ENCODE results near the gene B4GALT4.
"Not testable (repeated sequence)": the region's sequence is repeated elsewhere in the genome, so short reads cannot be mapped to it uniquely, and the experiment has no call there.

Gene B4GALT4

GRCh38 chr3:119240591-119241434 is at the start of gene B4GALT4:
B4GALT4 (minus strand) TSS chr3:119240878; CDS start chr3:119230099, 10,779 bp downstream.
- Histone ChIP-seq H3K27me3 (ENCODE audit: low read depth) (no peaks in the 10 kb centered on the region), H3K4me1 (peaks cover 17% of the 10 kb centered on the region), H3K36me3 (replicated peaks) (peaks cover 12% of the 10 kb centered on the region), H3K9me3 (no peaks in the 10 kb centered on the region), H3K4me3 (peak within 1 kb of the TSS; percentile 55)
- in situ Hi-C loops (cut with MboI; ENCODE audit: low sequenced_read_pairs): no loop called here
- DNase-seq (ENCODE audit: low spot score in 2 of 2): peak; percentile 87 to 90

GRCh38 chr3:119289404-119289770 is 48.7 kb upstream of the B4GALT4 start:
- in situ Hi-C loops (cut with MboI; ENCODE audit: low sequenced_read_pairs): loop anchor here (25.0 kb wide), 1 partner anchor 398 kb away; the partner anchor contains the start of gene COX17
- Histone ChIP-seq H3K9me3 (0 out of 2 replicates have a peak, but pooled peaks cover 3% of the 10 kb centered on the region), H3K36me3 (replicated peaks) (no peaks in the 10 kb centered on the region), H3K27me3 (ENCODE audit: low read depth) (0 out of 2 replicates have a peak, but pooled peaks cover 5% of the 10 kb centered on the region), H3K4me3 (no peak overlapping the region), H3K4me1 (peaks cover 21% of the 10 kb centered on the region)
- no peak for DNase-seq (ENCODE audit: low spot score in 2 of 2)

GRCh38 chr3:119288669-119289403 is 48.2 kb upstream of the B4GALT4 start:
- in situ Hi-C loops (cut with MboI; ENCODE audit: low sequenced_read_pairs): loop anchor here (25.0 kb wide), 1 partner anchor 398 kb away; the partner anchor contains the start of gene COX17
- DNase-seq (ENCODE audit: low spot score in 2 of 2): no peak
- H3K36me3 ChIP-seq (replicated peaks): no peaks in the 10 kb centered on the region

GRCh38 chr3:119279584-119280243 is 39.0 kb upstream of the B4GALT4 start:
- in situ Hi-C loops (cut with MboI; ENCODE audit: low sequenced_read_pairs): loop anchor here (25.0 kb wide), 1 partner anchor 408 kb away; the partner anchor contains the start of gene COX17
- no peaks in the 10 kb centered on the region for H3K27me3 ChIP-seq (ENCODE audit: low read depth)
- no peak for DNase-seq (ENCODE audit: low spot score in 2 of 2)
- H3K4me1 ChIP-seq: peaks cover 9% of the 10 kb centered on the region
- H3K4me3 ChIP-seq: no peak overlapping the region
- no peaks in the 10 kb centered on the region for H3K36me3 ChIP-seq (replicated peaks)
- no peaks in the 10 kb centered on the region for H3K9me3 ChIP-seq

More at GRCh38 chr3:119288669-119289403, 48.2 kb upstream of the B4GALT4 start:
- Histone ChIP-seq H3K4me1 (peaks cover 19% of the 10 kb centered on the region), H3K4me3 (no peak overlapping the region), H3K27me3 (ENCODE audit: low read depth) (0 out of 2 replicates have a peak, but pooled peaks cover 5% of the 10 kb centered on the region), H3K9me3 (0 out of 2 replicates have a peak, but pooled peaks cover 3% of the 10 kb centered on the region)

- Histone ChIP-seq H3K4me1 (peaks cover 9% of the 10 kb centered on the region), H3K27me3 (ENCODE audit: low read depth) (no peaks in the 10 kb centered on the region), H3K36me3 (replicated peaks) (no peaks in the 10 kb centered on the region), H3K9me3 (no peaks in the 10 kb centered on the region), H3K4me3 (no peak overlapping the region)
- in situ Hi-C loops (cut with MboI; ENCODE audit: low sequenced_read_pairs): loop anchor here (25.0 kb wide), 1 partner anchor 408 kb away; the partner anchor contains the start of gene COX17
- peak; percentile 29 to 52 for DNase-seq (ENCODE audit: low spot score in 2 of 2)
Observed at GRCh38 chr3:119279101-119279554, 38.5 kb upstream of the B4GALT4 start.

GRCh38 chr3:119276680-119277079 is 36.0 kb upstream of the B4GALT4 start:
- H3K9me3 ChIP-seq: no peaks in the 10 kb centered on the region
- no peaks in the 10 kb centered on the region for H3K36me3 ChIP-seq (replicated peaks)
- no peak overlapping the region for H3K4me3 ChIP-seq
- H3K4me1 ChIP-seq: peaks cover 9% of the 10 kb centered on the region
- no peak for DNase-seq (ENCODE audit: low spot score in 2 of 2)
- in situ Hi-C loops (cut with MboI; ENCODE audit: low sequenced_read_pairs): loop anchor here (25.0 kb wide), 1 partner anchor 411 kb away; the partner anchor contains the start of gene COX17
- H3K27me3 ChIP-seq (ENCODE audit: low read depth): no peaks in the 10 kb centered on the region

- H3K9me3 ChIP-seq; in situ Hi-C loops (cut with MboI; ENCODE audit: low sequenced_read_pairs); H3K4me3 ChIP-seq; H3K27me3 ChIP-seq (ENCODE audit: low read depth); H3K36me3 ChIP-seq (replicated peaks); H3K4me1 ChIP-seq; DNase-seq (ENCODE audit: low spot score in 2 of 2): not testable (repeated sequence)
Observed at GRCh38 chr3:119270212-119270611, 29.5 kb upstream of the B4GALT4 start.

- Histone ChIP-seq H3K36me3 (replicated peaks) (no peaks in the 10 kb centered on the region), H3K9me3 (no peaks in the 10 kb centered on the region), H3K27me3 (ENCODE audit: low read depth) (no peaks in the 10 kb centered on the region), H3K4me3 (no peak overlapping the region), H3K4me1 (peaks cover 17% of the 10 kb centered on the region)
- in situ Hi-C loops (cut with MboI; ENCODE audit: low sequenced_read_pairs): no loop called here
- DNase-seq (ENCODE audit: low spot score in 2 of 2): no peak
Observed at GRCh38 chr3:119261055-119261454, 20.4 kb upstream of the B4GALT4 start.

- Histone ChIP-seq H3K4me3 (no peak overlapping the region), H3K4me1 (peaks cover 17% of the 10 kb centered on the region), H3K9me3 (no peaks in the 10 kb centered on the region), H3K27me3 (ENCODE audit: low read depth) (no peaks in the 10 kb centered on the region), H3K36me3 (replicated peaks) (no peaks in the 10 kb centered on the region)
- in situ Hi-C loops (cut with MboI; ENCODE audit: low sequenced_read_pairs): no loop called here
- no peak for DNase-seq (ENCODE audit: low spot score in 2 of 2)
Observed at GRCh38 chr3:119259821-119260220, 19.1 kb upstream of the B4GALT4 start.

GRCh38 chr3:119258915-119259314 is 18.2 kb upstream of the B4GALT4 start:
- in situ Hi-C loops (cut with MboI; ENCODE audit: low sequenced_read_pairs): no loop called here

GRCh38 chr3:119257654-119258410 is 17.2 kb upstream of the B4GALT4 start:
- H3K9me3 ChIP-seq: no peaks in the 10 kb centered on the region
- no peak overlapping the region for H3K4me3 ChIP-seq
- DNase-seq (ENCODE audit: low spot score in 2 of 2): no peak
- H3K36me3 ChIP-seq (replicated peaks): no peaks in the 10 kb centered on the region
- in situ Hi-C loops (cut with MboI; ENCODE audit: low sequenced_read_pairs): no loop called here
- H3K4me1 ChIP-seq: peaks cover 17% of the 10 kb centered on the region
- no peaks in the 10 kb centered on the region for H3K27me3 ChIP-seq (ENCODE audit: low read depth)

More at GRCh38 chr3:119258915-119259314, 18.2 kb upstream of the B4GALT4 start:
- no peaks in the 10 kb centered on the region for H3K9me3 ChIP-seq
- peaks cover 17% of the 10 kb centered on the region for H3K4me1 ChIP-seq
- no peak for DNase-seq (ENCODE audit: low spot score in 2 of 2)
- H3K4me3 ChIP-seq: no peak overlapping the region
- H3K27me3 ChIP-seq (ENCODE audit: low read depth): no peaks in the 10 kb centered on the region
- no peaks in the 10 kb centered on the region for H3K36me3 ChIP-seq (replicated peaks)

- no peak for DNase-seq (ENCODE audit: low spot score in 2 of 2)
- no peaks in the 10 kb centered on the region for H3K36me3 ChIP-seq (replicated peaks)
- no peak overlapping the region for H3K4me3 ChIP-seq
- no peaks in the 10 kb centered on the region for H3K27me3 ChIP-seq (ENCODE audit: low read depth)
- no peaks in the 10 kb centered on the region for H3K9me3 ChIP-seq
- in situ Hi-C loops (cut with MboI; ENCODE audit: low sequenced_read_pairs): no loop called here
- H3K4me1 ChIP-seq: peaks cover 17% of the 10 kb centered on the region
Observed at GRCh38 chr3:119257111-119257510, 16.4 kb upstream of the B4GALT4 start.

- in situ Hi-C loops (cut with MboI; ENCODE audit: low sequenced_read_pairs): no loop called here
- H3K27me3 ChIP-seq (ENCODE audit: low read depth): no peaks in the 10 kb centered on the region
- no peak overlapping the region for H3K4me3 ChIP-seq
- no peaks in the 10 kb centered on the region for H3K36me3 ChIP-seq (replicated peaks)
- peaks cover 17% of the 10 kb centered on the region for H3K4me1 ChIP-seq
- no peaks in the 10 kb centered on the region for H3K9me3 ChIP-seq
- DNase-seq (ENCODE audit: low spot score in 2 of 2): no peak
Observed at GRCh38 chr3:119255214-119255613, 14.5 kb upstream of the B4GALT4 start.

All from HAP-1 (cell line).